ENCODE results near the gene RAB11FIP2. TPM values are rescaled to one million over a fixed set of nuclear protein-coding genes. Genes with fewer than 3 reads are reported as not detected.

Gene RAB11FIP2
- total RNA-seq, 1 experiment from 2014 or later: 12.2 TPM

- no peak for TF ChIP-seq SP1 (CRISPR knock-in tag; conservative IDR thresholded peaks at IDR 0.05)
Measured at GRCh38 chr10:118054383-118054782, 7.6 kb upstream of the RAB11FIP2 start (continued).

GRCh38 chr10:118052816-118053215 lies 6.1 kb upstream of the RAB11FIP2 start:
- Mint-ChIP-seq H3K4me3 (no peak overlapping the region), H3K9me3 (no peaks in the 10 kb centered on the region), H3K27ac (no peak overlapping the region), H3K27me3 (ENCODE audit: low read depth) (no peaks in the 10 kb centered on the region), H3K4me1 (peaks cover 14% of the 10 kb centered on the region), H3K36me3 (no peaks in the 10 kb centered on the region)
- POLR2A ChIA-PET: no interaction called here
- TF ChIP-seq NR2C2 (CRISPR knock-in tag; IDR thresholded peaks at IDR 0.05) (no peak), PRDM15 (CRISPR knock-in tag; IDR thresholded peaks at IDR 0.05) (no peak), ZNF263 (CRISPR knock-in tag; IDR thresholded peaks at IDR 0.05; ENCODE audit: low read depth) (no peak), NFYB (CRISPR knock-in tag; conservative IDR thresholded peaks at IDR 0.05; ENCODE audit: low read depth) (no peak), ZNF423 (CRISPR knock-in tag; IDR thresholded peaks at IDR 0.05) (no peak), ZNF232 (CRISPR knock-in tag; IDR thresholded peaks at IDR 0.05) (no peak), MAX (CRISPR knock-in tag; IDR thresholded peaks at IDR 0.05) (no peak), ZNF532 (CRISPR knock-in tag; IDR thresholded peaks at IDR 0.05; ENCODE audit: borderline replicate concordance) (no peak), ZNF121 (CRISPR knock-in tag; IDR thresholded peaks at IDR 0.05) (no peak), FOXK1 (CRISPR knock-in tag; IDR thresholded peaks at IDR 0.05) (no peak), IRF2 (CRISPR knock-in tag; IDR thresholded peaks at IDR 0.05; ENCODE audit: borderline replicate concordance, low read depth) (no peak)
- DNase-seq (ENCODE audit: low spot score): no peak
- no peak for ATAC-seq
- CTCF ChIA-PET: no interaction called here

- ChIA-PET POLR2A (no interaction called here), CTCF (no interaction called here)
- Mint-ChIP-seq H3K4me1 (peaks cover 23% of the 10 kb centered on the region), H3K4me3 (peak overlapping the region; percentile 80), H3K36me3 (no peaks in the 10 kb centered on the region), H3K27me3 (ENCODE audit: low read depth) (no peaks in the 10 kb centered on the region), H3K27ac (no peak overlapping the region), H3K9me3 (no peaks in the 10 kb centered on the region)
- ATAC-seq (no peak), DNase-seq (ENCODE audit: low spot score) (no peak)
- no peak for TF ChIP-seq GTF2I (CRISPR knock-in tag; conservative IDR thresholded peaks at IDR 0.05)
- no peak for TF ChIP-seq ZNF232 (CRISPR knock-in tag; IDR thresholded peaks at IDR 0.05)
- TF ChIP-seq CBFB (CRISPR knock-in tag; IDR thresholded peaks at IDR 0.05; ENCODE audit: low read depth): no peak
- no peak for TF ChIP-seq OVOL2 (CRISPR knock-in tag; IDR thresholded peaks at IDR 0.05; ENCODE audit: borderline replicate concordance)
- no peak for TF ChIP-seq FOXP1 (CRISPR knock-in tag; IDR thresholded peaks at IDR 0.05; ENCODE audit: borderline replicate concordance)
- TF ChIP-seq IRF1 (CRISPR knock-in tag; IDR thresholded peaks at IDR 0.05): no peak
- TF ChIP-seq IRF2 (CRISPR knock-in tag; IDR thresholded peaks at IDR 0.05; ENCODE audit: borderline replicate concordance, low read depth): no peak
- TF ChIP-seq ZNF425 (CRISPR knock-in tag; conservative IDR thresholded peaks at IDR 0.05): no peak
- no peak for TF ChIP-seq CREB1 (CRISPR knock-in tag; IDR thresholded peaks at IDR 0.05)
Measured at GRCh38 chr10:118047880-118048279, 1.1 kb upstream of the RAB11FIP2 start.

Data from WTC11 (cell line).